CD4-positive, alpha-beta T cell treated with Interleukin-4 for 4 hours (primary cell): ENCODE measurements around the gene PDILT.
"Not testable (repeated sequence)": the region's sequence is repeated elsewhere in the genome, so short reads cannot be mapped to it uniquely, and the experiment has no call there.

Source experiments
- DNase-seq: peaks from one replicate; pipeline ENCODE4 v3.0.0-alpha.2; 2020

Gene PDILT

GRCh38 chr16:20320592-20320991 is 83.9 kb downstream of the PDILT start:
- DNase-seq, result no peak

GRCh38 chr16:20320178-20320577 is 84.4 kb downstream of the PDILT start:
- DNase-seq, result no peak

GRCh38 chr16:20319406-20319805 is 85.1 kb downstream of the PDILT start:
- DNase-seq, result no peak

GRCh38 chr16:20318437-20318836 is 86.1 kb downstream of the PDILT start:
- DNase-seq, result no peak

GRCh38 chr16:20318006-20318405 is 86.5 kb downstream of the PDILT start:
- no peak for DNase-seq

GRCh38 chr16:20317117-20317516 is 87.4 kb downstream of the PDILT start:
- DNase-seq, result no peak

GRCh38 chr16:20316715-20317114 is 87.8 kb downstream of the PDILT start:
- DNase-seq, result no peak

GRCh38 chr16:20315764-20316163 is 88.8 kb downstream of the PDILT start:
- DNase-seq, result no peak

- DNase-seq, result no peak
Measured at GRCh38 chr16:20314575-20314974, 90.0 kb downstream of the PDILT start.

- no peak for DNase-seq
Measured at GRCh38 chr16:20313741-20314140, 90.8 kb downstream of the PDILT start.

- not testable (repeated sequence) for DNase-seq
Measured at GRCh38 chr16:20312536-20313095, 91.9 kb downstream of the PDILT start.

- no peak for DNase-seq
Measured at GRCh38 chr16:20311548-20311947, 93.0 kb downstream of the PDILT start.

- no peak for DNase-seq
Measured at GRCh38 chr16:20310421-20311395, 93.8 kb downstream of the PDILT start.

- DNase-seq, result no peak
Measured at GRCh38 chr16:20309786-20310185, 94.8 kb downstream of the PDILT start.
